Tibial nerve (tissue), 4 donors: ENCODE results near the gene SLC35A4. TPM values are rescaled to one million over a fixed set of nuclear protein-coding genes. Genes with fewer than 3 reads are reported as not detected.

Source experiments
- DNase-seq, 2 donors: peaks; one replicate each; pipeline ENCODE4 v3.0.0-alpha.2; 2019; ENCODE audit warnings: low spot score in 2 of 2
- H3K27ac ChIP-seq, 4 donors: fragments of 200-600 bp; sonication (generic) in 3 of 4; one replicate each; pipeline ENCODE4 v1.5.1; 2017 to 2019; ENCODE audit warnings: mild to moderate bottlenecking in 1 of 4
- H3K27me3 ChIP-seq, 2 donors: fragments of 200-600 bp; sonication (generic) in 1 of 2; one replicate each; pipeline versions ENCODE4 v1.5.1 to v1.6.0; 2017 to 2019
- H3K36me3 ChIP-seq, 3 donors: fragments of 200-600 bp; sonication (generic); one replicate each; pipeline ENCODE4 v1.5.1; 2018 to 2019
- H3K4me1 ChIP-seq, 4 donors: fragments of 200-600 bp; sonication (generic) in 3 of 4; one replicate each; pipeline ENCODE4 v1.5.1; 2017 to 2019
- H3K4me3 ChIP-seq, 4 donors: fragments of 200-600 bp; sonication (generic) in 3 of 4; one replicate each; pipeline ENCODE4 v1.5.1; 2017 to 2019; ENCODE audit warnings: mild to moderate bottlenecking in 1 of 4, moderate library complexity in 1 of 4
- H3K9me3 ChIP-seq, 4 donors: fragments of 200-600 bp; sonication (generic) in 3 of 4; one replicate each; pipeline ENCODE4 v1.5.1; 2017 to 2019
- EP300 ChIP-seq, 2 donors: sonication (generic); formaldehyde crosslinking; IDR thresholded peaks; one replicate each; pipeline ENCODE4 v1.6.1; 2017; ENCODE audit warnings: antibody characterized with exemption in 2 of 2, mild to moderate bottlenecking in 1 of 2
- POLR2A ChIP-seq, 2 donors: fragments of 450-650 bp; IDR thresholded peaks; one replicate each; pipeline ENCODE4 v1.6.1; 2017; ENCODE audit warnings: antibody characterized with exemption in 2 of 2, mild to moderate bottlenecking in 2 of 2, moderate library complexity in 2 of 2
- WGBS, 2 donors: methylation state at CpG; one replicate each; pipeline ENCODE4 v1.1.5; 2018; 5-methylcytosine and 5-hydroxymethylcytosine counted together
- total RNA-seq, 4 donors: library from RNA; depleted of rRNA; stranded (reverse); fragments of >200 nt; gene quantifications; one replicate each; pipeline ENCODE4 v1.1.0, GENCODE V29; 2016
- TF ChIP-seq, protein P1 (sequence below), 5 experiments: fragments of 200-600 bp in 3 of 5; fragments of 450-650 bp in 2 of 5; sonication (generic) in 3 of 5; IDR thresholded peaks; one replicate each; pipeline ENCODE4 v1.5.1; 2016 to 2019; ENCODE audit warnings: antibody characterized with exemption in 5 of 5, mild to moderate bottlenecking in 3 of 5, moderate library complexity in 2 of 5

SLC35A4 gene
- total RNA-seq, 4 donors from 2014 or later = 22.9 to 36.9 (median 26.8) TPM

DNA sequence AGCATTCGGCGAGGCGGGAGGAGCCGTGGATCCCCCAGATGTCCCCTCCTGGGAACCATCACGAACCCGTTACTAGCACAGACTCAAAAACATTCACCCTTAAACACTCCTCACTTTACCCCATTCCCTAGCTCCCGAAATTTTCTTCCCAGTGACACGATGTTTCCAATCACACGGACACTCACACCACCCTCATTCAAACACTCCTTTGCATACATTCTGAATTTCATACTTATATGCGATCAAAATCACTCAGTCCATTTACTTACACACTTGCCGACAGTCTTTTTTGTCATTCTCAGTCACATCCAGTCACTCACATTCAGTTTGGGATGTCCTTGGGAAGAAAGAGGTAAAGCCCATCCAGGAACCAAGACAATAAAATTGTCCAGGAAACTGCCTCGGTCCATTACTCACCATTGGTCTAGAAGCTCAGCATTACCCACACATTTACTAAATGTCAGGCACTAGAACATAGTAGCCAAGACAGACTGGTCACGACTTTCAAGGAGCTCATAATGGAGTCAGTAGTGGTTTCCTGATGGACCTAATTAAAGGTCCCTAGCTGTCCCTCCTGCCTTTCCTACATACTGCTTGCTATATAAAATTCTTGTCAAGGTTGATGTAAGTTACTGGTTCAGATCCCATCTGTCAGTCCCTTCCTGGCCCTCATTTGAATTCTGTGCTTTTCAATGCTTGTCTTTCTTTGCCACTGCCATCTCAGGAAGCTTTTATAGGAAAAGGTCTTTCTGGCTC lies 574 bp downstream of the SLC35A4 start:
- H3K9me3 ChIP-seq = no peaks in the 10 kb centered on the region
- H3K4me1 ChIP-seq = peaks cover 0 to 66% (median 25%) of the 10 kb centered on the region in 4 donors
- WGBS, 2 donors = 4 to 5% methylated on average over 13 of the region's 13 CpGs
- no peak for DNase-seq
- no peaks in the 10 kb centered on the region for H3K27me3 ChIP-seq
- H3K27ac ChIP-seq = peak overlapping the region; percentile 95 to 98 (median 96)
- peaks cover 0 to 66% (median 2%) of the 10 kb centered on the region in 3 donors for H3K36me3 ChIP-seq
- peak overlapping the region; percentile 58 to 97 (median 74) for H3K4me3 ChIP-seq
- TF ChIP-seq EP300 (IDR thresholded peaks at IDR 0.05) = no peak
- TF ChIP-seq POLR2A (IDR thresholded peaks at IDR 0.05) = no peak
- TF ChIP-seq, protein P1, sequence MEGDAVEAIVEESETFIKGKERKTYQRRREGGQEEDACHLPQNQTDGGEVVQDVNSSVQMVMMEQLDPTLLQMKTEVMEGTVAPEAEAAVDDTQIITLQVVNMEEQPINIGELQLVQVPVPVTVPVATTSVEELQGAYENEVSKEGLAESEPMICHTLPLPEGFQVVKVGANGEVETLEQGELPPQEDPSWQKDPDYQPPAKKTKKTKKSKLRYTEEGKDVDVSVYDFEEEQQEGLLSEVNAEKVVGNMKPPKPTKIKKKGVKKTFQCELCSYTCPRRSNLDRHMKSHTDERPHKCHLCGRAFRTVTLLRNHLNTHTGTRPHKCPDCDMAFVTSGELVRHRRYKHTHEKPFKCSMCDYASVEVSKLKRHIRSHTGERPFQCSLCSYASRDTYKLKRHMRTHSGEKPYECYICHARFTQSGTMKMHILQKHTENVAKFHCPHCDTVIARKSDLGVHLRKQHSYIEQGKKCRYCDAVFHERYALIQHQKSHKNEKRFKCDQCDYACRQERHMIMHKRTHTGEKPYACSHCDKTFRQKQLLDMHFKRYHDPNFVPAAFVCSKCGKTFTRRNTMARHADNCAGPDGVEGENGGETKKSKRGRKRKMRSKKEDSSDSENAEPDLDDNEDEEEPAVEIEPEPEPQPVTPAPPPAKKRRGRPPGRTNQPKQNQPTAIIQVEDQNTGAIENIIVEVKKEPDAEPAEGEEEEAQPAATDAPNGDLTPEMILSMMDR (IDR thresholded peaks at IDR 0.05) = no peak

GRCh38 chr5:140565780-140566095 lies 1.1 kb downstream of the SLC35A4 start:
- TF ChIP-seq EP300 (IDR thresholded peaks at IDR 0.05) (no peak), POLR2A (IDR thresholded peaks at IDR 0.05) (no peak)
- TF ChIP-seq, protein P1 (IDR thresholded peaks at IDR 0.05) = no peak
- no peak for DNase-seq
- Histone ChIP-seq H3K9me3 (no peaks in the 10 kb centered on the region), H3K27ac (peak overlapping the region in 3 of 4 donors; percentile 95 to 98 (median 95)), H3K4me1 (peaks cover 0 to 66% (median 25%) of the 10 kb centered on the region in 4 donors), H3K27me3 (no peaks in the 10 kb centered on the region), H3K36me3 (peaks cover 0 to 64% (median 2%) of the 10 kb centered on the region in 3 donors), H3K4me3 (peak overlapping the region in 2 of 4 donors; percentile 73 to 97)
- WGBS, 2 donors = 81 to 84% methylated on average over 4 of the region's 4 CpGs

- H3K27me3 ChIP-seq = no peaks in the 10 kb centered on the region
- 92 to 98% methylated on average over 5 of the region's 5 CpGs for WGBS, 2 donors
- TF ChIP-seq POLR2A (IDR thresholded peaks at IDR 0.05) (no peak), EP300 (IDR thresholded peaks at IDR 0.05) (no peak)
- TF ChIP-seq, protein P1 (IDR thresholded peaks at IDR 0.05) = no peak
- H3K4me1 ChIP-seq = peaks cover 0 to 59% (median 25%) of the 10 kb centered on the region in 4 donors
- DNase-seq = no peak
- no peak overlapping the region for H3K27ac ChIP-seq
- H3K4me3 ChIP-seq = no peak overlapping the region
- H3K9me3 ChIP-seq = no peaks in the 10 kb centered on the region
- H3K36me3 ChIP-seq = peaks cover 0 to 54% (median 2%) of the 10 kb centered on the region in 3 donors
Measured at GRCh38 chr5:140566665-140567064, 2.0 kb downstream of the SLC35A4 start.

DNA sequence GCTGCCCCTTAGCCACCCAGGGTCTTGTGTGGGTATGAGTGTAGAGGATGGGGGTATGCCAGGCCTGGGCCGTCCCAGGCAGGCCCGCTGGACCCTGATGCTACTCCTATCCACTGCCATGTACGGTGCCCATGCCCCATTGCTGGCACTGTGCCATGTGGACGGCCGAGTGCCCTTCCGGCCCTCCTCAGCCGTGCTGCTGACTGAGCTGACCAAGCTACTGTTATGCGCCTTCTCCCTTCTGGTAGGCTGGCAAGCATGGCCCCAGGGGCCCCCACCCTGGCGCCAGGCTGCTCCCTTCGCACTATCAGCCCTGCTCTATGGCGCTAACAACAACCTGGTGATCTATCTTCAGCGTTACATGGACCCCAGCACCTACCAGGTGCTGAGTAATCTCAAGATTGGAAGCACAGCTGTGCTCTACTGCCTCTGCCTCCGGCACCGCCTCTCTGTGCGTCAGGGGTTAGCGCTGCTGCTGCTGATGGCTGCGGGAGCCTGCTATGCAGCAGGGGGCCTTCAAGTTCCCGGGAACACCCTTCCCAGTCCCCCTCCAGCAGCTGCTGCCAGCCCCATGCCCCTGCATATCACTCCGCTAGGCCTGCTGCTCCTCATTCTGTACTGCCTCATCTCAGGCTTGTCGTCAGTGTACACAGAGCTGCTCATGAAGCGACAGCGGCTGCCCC lies 2.6 kb downstream of the SLC35A4 start:
- TF ChIP-seq, protein P1 (IDR thresholded peaks at IDR 0.05) = no peak
- TF ChIP-seq POLR2A (IDR thresholded peaks at IDR 0.05) (no peak), EP300 (IDR thresholded peaks at IDR 0.05) (no peak)
- peaks cover 0 to 53% (median 23%) of the 10 kb centered on the region in 4 donors for H3K4me1 ChIP-seq
- no peak overlapping the region for H3K27ac ChIP-seq

DNA sequence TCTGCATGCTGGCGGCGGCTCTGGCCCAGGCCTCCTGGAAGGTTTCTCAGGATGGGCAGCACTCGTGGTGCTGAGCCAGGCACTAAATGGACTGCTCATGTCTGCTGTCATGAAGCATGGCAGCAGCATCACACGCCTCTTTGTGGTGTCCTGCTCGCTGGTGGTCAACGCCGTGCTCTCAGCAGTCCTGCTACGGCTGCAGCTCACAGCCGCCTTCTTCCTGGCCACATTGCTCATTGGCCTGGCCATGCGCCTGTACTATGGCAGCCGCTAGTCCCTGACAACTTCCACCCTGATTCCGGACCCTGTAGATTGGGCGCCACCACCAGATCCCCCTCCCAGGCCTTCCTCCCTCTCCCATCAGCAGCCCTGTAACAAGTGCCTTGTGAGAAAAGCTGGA lies 3.2 kb downstream of the SLC35A4 start:
- H3K4me1 ChIP-seq = peaks cover 0 to 47% (median 20%) of the 10 kb centered on the region in 4 donors
- 94 to 100% methylated on average over 8 to 13 of the region's 13 CpGs for WGBS, 2 donors
- no peaks in the 10 kb centered on the region for H3K9me3 ChIP-seq
- H3K36me3 ChIP-seq = peaks cover 0 to 46% (median 2%) of the 10 kb centered on the region in 3 donors
- H3K4me3 ChIP-seq = no peak overlapping the region
- H3K27ac ChIP-seq = no peak overlapping the region
- no peaks in the 10 kb centered on the region for H3K27me3 ChIP-seq
- no peak for TF ChIP-seq EP300 (IDR thresholded peaks at IDR 0.05)
- TF ChIP-seq POLR2A (IDR thresholded peaks at IDR 0.05) = no peak
- TF ChIP-seq, protein P1 (IDR thresholded peaks at IDR 0.05) = no peak
- no peak for DNase-seq

More for the DNA sequence above, 2.6 kb downstream of the SLC35A4 start:
- peaks cover 0 to 48% (median 2%) of the 10 kb centered on the region in 3 donors for H3K36me3 ChIP-seq
- no peak for DNase-seq
- H3K4me3 ChIP-seq = no peak overlapping the region
- no peaks in the 10 kb centered on the region for H3K9me3 ChIP-seq
- 82 to 86% methylated on average over 21 of the region's 22 CpGs for WGBS, 2 donors
- H3K27me3 ChIP-seq = no peaks in the 10 kb centered on the region
